ENCODE measurements around the gene MECP2. TPM values are rescaled to one million over a fixed set of nuclear protein-coding genes. Genes with fewer than 3 reads are reported as not detected.

MECP2 gene
- total and polyA plus RNA-seq, 2 of the 13 experiments (the other 11 are each of a cell fraction or from before 2014, with no cell fraction given): 7.9 to 18.1 TPM

DNA sequence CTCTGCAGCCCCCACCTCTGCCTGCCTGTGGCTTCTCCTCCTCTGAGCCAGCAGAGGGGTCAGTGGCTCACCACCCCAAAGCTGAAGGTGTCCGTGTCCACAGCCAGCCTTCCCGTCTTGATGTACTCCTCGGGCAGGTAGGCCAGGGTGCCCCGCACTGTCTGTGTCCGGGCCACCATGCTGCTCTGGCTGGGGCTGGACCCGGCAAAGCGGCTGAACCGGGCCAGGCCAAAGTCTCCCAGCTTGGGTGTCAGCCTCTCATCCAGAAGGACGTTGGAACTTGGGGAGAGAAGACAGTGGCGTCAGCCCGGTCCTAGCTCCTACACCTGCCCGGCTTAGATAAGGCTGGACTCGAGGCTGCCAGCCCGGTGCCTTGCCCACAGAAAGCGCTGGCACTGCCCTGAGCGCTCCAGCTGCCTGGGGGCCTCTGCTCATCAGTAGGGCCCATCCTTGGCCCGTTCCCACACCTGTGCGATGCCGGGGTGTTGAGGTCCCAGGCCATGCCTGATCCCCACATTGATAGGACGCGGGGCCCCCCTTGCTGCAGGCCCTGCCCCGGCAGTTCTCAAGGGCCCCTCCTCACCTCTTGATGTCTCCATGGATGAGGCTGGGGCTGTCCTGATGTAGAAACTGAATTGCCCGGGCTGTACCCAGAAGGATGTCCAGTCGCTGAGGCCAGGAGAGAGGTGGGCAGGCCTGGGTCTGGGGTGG, 81.0 kb downstream of the MECP2 start:
- ChIA-PET POLR2A (no interaction called here), CTCF (ENCODE audit: low intra/inter-chr PET ratio, low total read pairs) (no interaction called here)
- Histone ChIP-seq H2AFZ (ENCODE audit: low read length) (no peak overlapping the region), H3K4me1 (ENCODE audit: insufficient read depth, low read length) (peaks cover 48% of the 10 kb centered on the region), H3K27me3 (ENCODE audit: control insufficient read depth in 1 of 2, insufficient read depth in 2 of 2, low read length in 2 of 2) (no peaks in the 10 kb centered on the region), H3K79me2 (ENCODE audit: insufficient read depth, low read length) (peaks cover 15% of the 10 kb centered on the region), H3K4me3 (replicated peaks in 1 of 3; ENCODE audit: insufficient read depth in 1 of 3, low read depth in 2 of 3, low read length in 3 of 3) (no peak overlapping the region), H3K9me3 (ENCODE audit: low read length) (no peaks in the 10 kb centered on the region), H3K4me2 (ENCODE audit: low read depth, low read length) (no peak overlapping the region), H4K20me1 (ENCODE audit: insufficient read depth, low read length) (no peaks in the 10 kb centered on the region), H3K36me3 (replicated peaks in 1 of 2; ENCODE audit: control insufficient read depth in 1 of 2, insufficient read depth in 2 of 2, low read length in 2 of 2) (peaks cover 0 to 7% of the 10 kb centered on the region in 2 experiments; a peak in 1 of 5 replicates), H3K27ac (ENCODE audit: extremely low read length, insufficient read depth, low read length) (no peak overlapping the region), H3K9ac (ENCODE audit: insufficient read depth, low read depth, low read length) (no peak overlapping the region)
- FAIRE-seq: no peak
- no peak for DNase-seq (ENCODE audit: low spot score)
- no peak for ATAC-seq
- in situ Hi-C loops (cut with HindIII; ENCODE audit: extremely low pct_ligation_motif_present, low pct_unique_long_range_greater_than_20kb) (no loop called here), intact Hi-C loops (cut with micrococcal nuclease; ENCODE audit: unreplicated experiment) (no loop called here)
- WGBS (ENCODE audit: low lambda C conversion rate): no CpG with 5 or more reads among the region's 24 CpGs
- BruUV-seq (replicated peaks): no TSS peak
- peak; percentile 67 for TF ChIP-seq AGO2 (optimal IDR thresholded peaks at IDR 0.05; ENCODE audit: low read depth, low read length)
- TF ChIP-seq RBFOX2 (IDR thresholded peaks at IDR 0.05; ENCODE audit: low read depth, low read length): peak; percentile 32; the same call in 1 of the 2 replicates
- TF ChIP-seq PLRG1 (conservative IDR thresholded peaks at IDR 0.05): no peak

GRCh38 chrX:154015581-154016264, 81.8 kb downstream of the MECP2 start:
- WGBS (ENCODE audit: low lambda C conversion rate): 100% methylated on average over 1 of the region's 16 CpGs
- TF ChIP-seq RBFOX2 (IDR thresholded peaks at IDR 0.05; ENCODE audit: low read depth, low read length): 0 out of 2 replicates have a peak, but pooled peaks have one; percentile 12
- no peak for TF ChIP-seq ZNF124 (CRISPR knock-in tag; IDR thresholded peaks at IDR 0.05)
- H4K20me1 ChIP-seq (ENCODE audit: insufficient read depth, low read length): no peaks in the 10 kb centered on the region
- DNase-seq (ENCODE audit: low spot score): no peak
- BruUV-seq (replicated peaks): no TSS peak
- peaks cover 15% of the 10 kb centered on the region for H3K79me2 ChIP-seq (ENCODE audit: insufficient read depth, low read length)
- no peak overlapping the region for H3K27ac ChIP-seq (ENCODE audit: extremely low read length, insufficient read depth, low read length)
- in situ Hi-C loops (cut with HindIII; ENCODE audit: extremely low pct_ligation_motif_present, low pct_unique_long_range_greater_than_20kb): no loop called here
- H3K9ac ChIP-seq (ENCODE audit: insufficient read depth, low read depth, low read length): no peak overlapping the region
- ATAC-seq: no peak
- no peak overlapping the region for H3K4me2 ChIP-seq (ENCODE audit: low read depth, low read length)
- H3K27me3 ChIP-seq (ENCODE audit: control insufficient read depth in 1 of 2, insufficient read depth in 2 of 2, low read length in 2 of 2): no peaks in the 10 kb centered on the region
- peaks cover 50% of the 10 kb centered on the region for H3K4me1 ChIP-seq (ENCODE audit: insufficient read depth, low read length)
- CTCF ChIA-PET (ENCODE audit: low intra/inter-chr PET ratio, low total read pairs): no interaction called here
- no peak overlapping the region for H2AFZ ChIP-seq (ENCODE audit: low read length)
- POLR2A ChIA-PET: no interaction called here
- intact Hi-C loops (cut with micrococcal nuclease; ENCODE audit: unreplicated experiment): no loop called here
- no peak overlapping the region for H3K4me3 ChIP-seq (replicated peaks in 1 of 3; ENCODE audit: insufficient read depth in 1 of 3, low read depth in 2 of 3, low read length in 3 of 3)
- H3K36me3 ChIP-seq (replicated peaks in 1 of 2; ENCODE audit: control insufficient read depth in 1 of 2, insufficient read depth in 2 of 2, low read length in 2 of 2): peaks cover 0 to 7% of the 10 kb centered on the region in 2 experiments; a peak in 1 of 5 replicates
- no peak for FAIRE-seq
- H3K9me3 ChIP-seq (ENCODE audit: low read length): no peaks in the 10 kb centered on the region
